Measurements from ENCODE around the gene MYMK.

DNA sequence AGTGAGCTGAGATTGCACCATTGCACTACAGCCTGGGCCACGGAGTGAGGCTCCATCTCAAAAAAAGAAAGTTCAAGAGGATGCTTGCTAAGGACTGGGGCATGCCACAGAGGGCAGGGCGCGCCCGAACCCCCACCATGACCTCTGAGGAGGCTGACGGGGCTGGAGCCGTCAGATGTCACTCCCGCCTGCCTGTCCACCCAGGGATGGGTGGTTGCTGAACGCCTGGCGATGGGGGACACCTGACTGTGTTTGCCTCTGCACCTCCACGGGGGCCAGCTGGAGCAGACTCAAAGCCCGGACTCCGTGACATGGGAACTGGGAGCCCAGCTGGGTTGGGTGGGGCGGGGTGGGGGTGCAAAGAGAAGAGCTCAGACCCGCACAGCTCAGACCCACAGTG, 41.6 kb upstream of the MYMK start:
- TF ChIP-seq POLR2AphosphoS5 (IDR thresholded peaks at IDR 0.05; ENCODE audit: borderline replicate concordance, low read depth, low read length) (no peak), EZH2 (IDR thresholded peaks at IDR 0.05) (no peak), FOXP2 (optimal IDR thresholded peaks at IDR 0.05; ENCODE audit: control extremely low read depth, extremely low read length, insufficient read depth) (no peak)

Measured in SK-N-MC (cell line).